ENCODE data around the gene MAGI1. TPM values are rescaled to one million over a fixed set of nuclear protein-coding genes. Genes with fewer than 3 reads are reported as not detected.

The MAGI1 gene
- total RNA-seq, 1 donor from 2014 or later, result 49.8 TPM

DNA sequence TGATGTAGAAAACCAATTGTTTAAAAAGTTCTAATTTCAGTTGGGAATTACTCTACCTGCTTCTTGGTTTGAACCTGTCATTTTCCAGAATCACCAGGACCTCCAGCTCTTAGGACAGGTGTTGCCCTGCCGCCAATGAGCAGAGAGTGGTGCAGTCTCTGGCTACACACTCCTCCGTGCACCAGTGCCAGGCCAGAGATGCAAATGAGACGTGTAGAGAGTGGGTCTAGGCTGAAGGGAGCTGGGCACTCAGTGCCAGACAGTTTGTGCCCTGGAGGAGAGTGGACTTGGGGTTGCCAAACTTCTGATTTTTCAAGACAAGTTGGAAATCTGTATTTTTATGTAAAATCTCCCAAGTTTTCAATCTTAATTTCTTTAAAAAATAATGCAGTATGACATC is 566.2 kb downstream of the MAGI1 start:
- TF ChIP-seq, protein P1, sequence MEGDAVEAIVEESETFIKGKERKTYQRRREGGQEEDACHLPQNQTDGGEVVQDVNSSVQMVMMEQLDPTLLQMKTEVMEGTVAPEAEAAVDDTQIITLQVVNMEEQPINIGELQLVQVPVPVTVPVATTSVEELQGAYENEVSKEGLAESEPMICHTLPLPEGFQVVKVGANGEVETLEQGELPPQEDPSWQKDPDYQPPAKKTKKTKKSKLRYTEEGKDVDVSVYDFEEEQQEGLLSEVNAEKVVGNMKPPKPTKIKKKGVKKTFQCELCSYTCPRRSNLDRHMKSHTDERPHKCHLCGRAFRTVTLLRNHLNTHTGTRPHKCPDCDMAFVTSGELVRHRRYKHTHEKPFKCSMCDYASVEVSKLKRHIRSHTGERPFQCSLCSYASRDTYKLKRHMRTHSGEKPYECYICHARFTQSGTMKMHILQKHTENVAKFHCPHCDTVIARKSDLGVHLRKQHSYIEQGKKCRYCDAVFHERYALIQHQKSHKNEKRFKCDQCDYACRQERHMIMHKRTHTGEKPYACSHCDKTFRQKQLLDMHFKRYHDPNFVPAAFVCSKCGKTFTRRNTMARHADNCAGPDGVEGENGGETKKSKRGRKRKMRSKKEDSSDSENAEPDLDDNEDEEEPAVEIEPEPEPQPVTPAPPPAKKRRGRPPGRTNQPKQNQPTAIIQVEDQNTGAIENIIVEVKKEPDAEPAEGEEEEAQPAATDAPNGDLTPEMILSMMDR (conservative IDR thresholded peaks at IDR 0.05), result no peak
- DNase-seq (ENCODE audit: low read depth, low spot score), result no peak
- no peaks in the 10 kb centered on the region for H3K9me3 Mint-ChIP-seq
- peaks cover 11% of the 10 kb centered on the region for H3K4me1 Mint-ChIP-seq
- no peak overlapping the region for H3K4me3 Mint-ChIP-seq
- H3K27me3 Mint-ChIP-seq (ENCODE audit: low read depth), result no peaks in the 10 kb centered on the region
- H3K36me3 Mint-ChIP-seq (ENCODE audit: low read depth), result peaks cover 6% of the 10 kb centered on the region
- H3K27ac Mint-ChIP-seq (ENCODE audit: unreplicated experiment), result no peak overlapping the region

DNA sequence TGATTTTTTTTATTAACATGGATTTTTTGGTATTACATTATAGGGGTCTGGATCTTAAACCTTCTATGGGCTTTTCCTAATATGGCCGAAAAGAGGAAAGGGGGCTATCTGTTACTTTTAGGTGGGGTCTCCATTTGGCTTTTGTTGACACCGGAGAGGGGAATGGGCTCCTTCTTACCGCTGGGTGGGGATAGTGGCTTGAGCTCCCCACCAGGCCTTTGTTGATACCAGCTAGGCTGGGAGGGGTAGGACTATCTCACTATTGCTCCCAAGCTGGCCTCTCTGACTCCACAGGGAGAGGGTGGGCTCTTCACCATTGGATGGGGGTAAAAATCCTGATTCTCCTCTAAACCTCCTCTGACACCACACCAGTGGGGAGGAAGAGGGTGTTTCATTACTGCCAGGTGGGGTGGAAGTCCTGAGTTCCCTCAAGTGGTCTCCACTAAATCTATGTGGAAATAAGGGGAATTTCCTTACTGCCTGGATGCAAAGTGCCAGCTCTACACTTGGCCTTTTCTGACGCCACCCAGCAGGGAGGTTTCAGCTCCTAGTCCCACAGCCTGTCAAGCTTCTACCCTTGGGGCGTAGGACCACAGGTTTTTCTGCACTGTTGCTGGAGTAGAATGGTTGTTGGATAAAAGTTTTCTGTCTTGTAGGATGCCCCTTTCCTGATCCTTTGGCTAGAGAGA is 572.3 kb downstream of the MAGI1 start:
- Mint-ChIP-seq H3K4me3 (no peak overlapping the region), H3K27ac (ENCODE audit: unreplicated experiment) (no peak overlapping the region), H3K4me1 (peaks cover 25% of the 10 kb centered on the region), H3K36me3 (ENCODE audit: low read depth) (peaks cover 26% of the 10 kb centered on the region), H3K27me3 (ENCODE audit: low read depth) (no peaks in the 10 kb centered on the region), H3K9me3 (peaks cover 2% of the 10 kb centered on the region)
- TF ChIP-seq, protein P1 (conservative IDR thresholded peaks at IDR 0.05), result no peak
- DNase-seq (ENCODE audit: low read depth, low spot score), result no peak

DNA sequence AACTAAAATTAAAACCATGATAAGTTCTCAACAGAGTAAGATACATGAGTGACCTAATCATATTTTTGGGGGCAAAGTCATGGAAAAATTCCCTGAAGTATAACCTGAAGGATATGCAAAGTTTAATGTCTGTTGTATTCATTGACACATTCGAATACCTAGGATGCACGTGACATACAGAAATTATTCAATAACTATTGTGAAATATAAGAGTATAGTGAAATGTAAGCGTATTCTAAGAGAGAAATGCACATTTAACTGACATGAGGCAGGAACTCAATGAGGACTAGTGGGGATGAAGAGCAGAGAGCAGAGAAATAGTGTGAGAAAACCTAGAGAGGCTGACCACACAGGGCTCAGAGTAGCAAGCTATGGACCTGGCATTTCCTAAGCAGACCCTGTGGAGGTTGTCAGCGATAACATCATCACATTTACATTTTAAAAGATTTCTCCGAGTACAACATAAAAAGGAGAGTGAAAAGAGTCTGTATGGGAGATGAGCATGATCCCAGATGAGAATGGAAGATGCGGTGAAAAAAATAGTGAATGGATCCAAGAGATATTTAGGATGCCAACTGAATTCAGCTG is 588.8 kb downstream of the MAGI1 start:
- Mint-ChIP-seq H3K9me3 (no peaks in the 10 kb centered on the region), H3K27me3 (ENCODE audit: low read depth) (no peaks in the 10 kb centered on the region), H3K4me3 (no peak overlapping the region), H3K27ac (ENCODE audit: unreplicated experiment) (no peak overlapping the region), H3K36me3 (ENCODE audit: low read depth) (peaks cover 6% of the 10 kb centered on the region), H3K4me1 (peaks cover 32% of the 10 kb centered on the region)
- no peak for DNase-seq (ENCODE audit: low read depth, low spot score)
- TF ChIP-seq, protein P1 (conservative IDR thresholded peaks at IDR 0.05), result no peak

DNA sequence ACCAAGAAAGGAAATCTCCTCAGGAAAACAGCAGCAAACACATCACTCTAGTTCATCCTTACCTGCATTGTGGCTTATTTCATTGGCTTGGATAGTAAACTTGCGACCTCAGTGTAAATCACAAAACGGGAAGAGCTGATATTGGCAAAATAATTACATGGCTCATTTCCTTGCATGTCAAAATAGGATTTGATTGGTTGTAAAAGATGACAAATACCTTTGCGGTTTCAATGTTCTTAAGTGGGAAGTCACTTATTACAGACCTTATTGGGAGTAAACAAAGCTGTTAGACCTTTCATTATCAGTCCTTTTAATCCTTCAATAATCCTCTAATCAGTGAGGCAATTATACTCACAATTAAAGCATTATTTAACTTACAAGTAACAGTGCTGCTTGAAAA is 590.6 kb downstream of the MAGI1 start:
- DNase-seq (ENCODE audit: low read depth, low spot score), result no peak
- Mint-ChIP-seq H3K4me1 (peaks cover 39% of the 10 kb centered on the region), H3K36me3 (ENCODE audit: low read depth) (peaks cover 3% of the 10 kb centered on the region), H3K9me3 (no peaks in the 10 kb centered on the region), H3K4me3 (no peak overlapping the region), H3K27me3 (ENCODE audit: low read depth) (no peaks in the 10 kb centered on the region), H3K27ac (ENCODE audit: unreplicated experiment) (no peak overlapping the region)
- TF ChIP-seq, protein P1 (conservative IDR thresholded peaks at IDR 0.05), result no peak

DNA sequence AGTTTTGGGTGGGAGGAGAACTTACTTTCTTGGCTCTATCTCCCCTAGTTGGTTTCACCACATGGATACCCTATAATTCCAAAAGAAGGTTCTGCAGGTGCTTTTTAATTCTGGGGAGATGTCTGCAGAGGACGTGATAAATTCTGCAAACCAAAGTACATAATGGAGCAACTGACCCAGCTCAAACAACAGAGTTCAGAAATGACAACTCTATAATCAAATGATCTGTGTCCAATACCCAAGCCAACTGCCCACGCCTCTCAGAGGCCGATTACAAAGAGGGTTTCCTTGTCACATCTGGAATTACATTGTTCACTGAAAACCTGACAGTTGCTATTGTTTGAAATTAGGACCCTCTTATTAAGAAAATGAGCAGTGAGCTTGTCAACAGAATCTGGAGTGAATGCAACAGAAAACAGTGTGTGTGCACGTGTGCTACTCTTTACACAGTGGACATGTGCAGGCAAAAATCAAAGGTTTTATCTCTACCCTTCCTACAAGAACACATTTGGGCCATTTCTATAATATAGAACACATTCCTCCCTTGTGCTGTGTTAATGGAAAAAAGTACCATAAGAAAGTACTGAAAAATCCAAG is 593.0 kb downstream of the MAGI1 start:
- TF ChIP-seq, protein P1 (conservative IDR thresholded peaks at IDR 0.05), result no peak
- H3K36me3 Mint-ChIP-seq (ENCODE audit: low read depth), result no peaks in the 10 kb centered on the region
- no peak overlapping the region for H3K4me3 Mint-ChIP-seq
- H3K27ac Mint-ChIP-seq (ENCODE audit: unreplicated experiment), result no peak overlapping the region
- no peaks in the 10 kb centered on the region for H3K27me3 Mint-ChIP-seq (ENCODE audit: low read depth)
- no peak for DNase-seq (ENCODE audit: low read depth, low spot score)
- H3K4me1 Mint-ChIP-seq, result peaks cover 39% of the 10 kb centered on the region
- no peaks in the 10 kb centered on the region for H3K9me3 Mint-ChIP-seq

Data from neural crest cell (in vitro differentiated cells).